MG63 (cell line): ENCODE data around the gene ABTB2. TPM values are rescaled to one million over a fixed set of nuclear protein-coding genes. Genes with fewer than 3 reads are reported as not detected.
"Not testable (repeated sequence)": the region's sequence is repeated elsewhere in the genome, so short reads cannot be mapped to it uniquely, and the experiment has no call there.

Source experiments
- DNase-seq: peaks from one replicate; pipeline ENCODE4 v3.0.0-alpha.2; 2020
- H3K27me3 ChIP-seq: fragments of 250-450 bp; sonication (Bioruptor Pico); 2 replicates; pipeline ENCODE4 v1.5.1; 2020; ENCODE audit warnings: mild to moderate bottlenecking, moderate library complexity
- H3K36me3 ChIP-seq: fragments of 250-450 bp; sonication (Bioruptor Pico); 2 replicates; pipeline ENCODE4 v1.5.1; 2020; ENCODE audit warnings: mild to moderate bottlenecking, moderate library complexity
- H3K4me3 ChIP-seq: fragments of 250-450 bp; sonication (Bioruptor Pico); 2 replicates; pipeline ENCODE4 v1.5.1; 2020; ENCODE audit warnings: mild to moderate bottlenecking, moderate library complexity
- H3K9me3 ChIP-seq: fragments of 250-450 bp; sonication (Bioruptor Pico); 2 replicates; pipeline ENCODE4 v1.5.1; 2020; ENCODE audit warnings: mild to moderate bottlenecking, moderate library complexity
- total RNA-seq: library from RNA; depleted of rRNA; stranded (reverse); fragments of >200 nt; shearing (Covaris generic); gene quantifications from 2 replicates; pipeline ENCODE4 v1.2.3, GENCODE V29; 2014; ENCODE audit warnings: low replicate concordance

Gene ABTB2
- total RNA-seq, 1 experiment from 2014 or later, result 2.6 TPM

GRCh38 chr11:34194576-34195335 lies 163.1 kb downstream of the ABTB2 start:
- DNase-seq, result peak; percentile 17
- no peak overlapping the region for H3K4me3 ChIP-seq
- H3K36me3 ChIP-seq, result no peaks in the 10 kb centered on the region
- no peaks in the 10 kb centered on the region for H3K27me3 ChIP-seq
- H3K9me3 ChIP-seq, result no peaks in the 10 kb centered on the region

- Histone ChIP-seq H3K27me3 (no peaks in the 10 kb centered on the region), H3K9me3 (no peaks in the 10 kb centered on the region), H3K4me3 (peak overlapping the region; percentile 29), H3K36me3 (no peaks in the 10 kb centered on the region)
- DNase-seq, result peak; percentile 98
Measured at GRCh38 chr11:34192481-34193401, 165.1 kb downstream of the ABTB2 start.

GRCh38 chr11:34191578-34191977 lies 166.2 kb downstream of the ABTB2 start:
- Histone ChIP-seq H3K4me3 (no peak overlapping the region), H3K36me3 (no peaks in the 10 kb centered on the region), H3K9me3 (no peaks in the 10 kb centered on the region), H3K27me3 (no peaks in the 10 kb centered on the region)
- DNase-seq, result peak; percentile 27

- no peaks in the 10 kb centered on the region for H3K36me3 ChIP-seq
- H3K27me3 ChIP-seq, result no peaks in the 10 kb centered on the region
- no peak overlapping the region for H3K4me3 ChIP-seq
Measured at GRCh38 chr11:34190192-34191139, 167.3 kb downstream of the ABTB2 start.

GRCh38 chr11:34189191-34189590 lies 168.6 kb downstream of the ABTB2 start:
- Histone ChIP-seq H3K36me3 (no peaks in the 10 kb centered on the region), H3K9me3 (no peaks in the 10 kb centered on the region), H3K4me3 (no peak overlapping the region), H3K27me3 (no peaks in the 10 kb centered on the region)
- DNase-seq, result no peak

More at GRCh38 chr11:34190192-34191139, 167.3 kb downstream of the ABTB2 start:
- DNase-seq, result no peak
- no peaks in the 10 kb centered on the region for H3K9me3 ChIP-seq

- no peaks in the 10 kb centered on the region for H3K9me3 ChIP-seq
- DNase-seq, result no peak
- H3K27me3 ChIP-seq, result no peaks in the 10 kb centered on the region
- no peak overlapping the region for H3K4me3 ChIP-seq
- no peaks in the 10 kb centered on the region for H3K36me3 ChIP-seq
Measured at GRCh38 chr11:34188181-34188580, 169.6 kb downstream of the ABTB2 start.

- Histone ChIP-seq H3K27me3 (no peaks in the 10 kb centered on the region), H3K4me3 (no peak overlapping the region), H3K9me3 (no peaks in the 10 kb centered on the region), H3K36me3 (no peaks in the 10 kb centered on the region)
- DNase-seq, result no peak
Measured at GRCh38 chr11:34185926-34186841, 171.6 kb downstream of the ABTB2 start.

GRCh38 chr11:34184505-34185015 lies 173.2 kb downstream of the ABTB2 start:
- no peak overlapping the region for H3K4me3 ChIP-seq
- DNase-seq, result no peak
- no peaks in the 10 kb centered on the region for H3K27me3 ChIP-seq
- H3K36me3 ChIP-seq, result no peaks in the 10 kb centered on the region
- H3K9me3 ChIP-seq, result no peaks in the 10 kb centered on the region

- Histone ChIP-seq H3K36me3 (no peaks in the 10 kb centered on the region), H3K4me3 (no peak overlapping the region), H3K9me3 (no peaks in the 10 kb centered on the region), H3K27me3 (no peaks in the 10 kb centered on the region)
- DNase-seq, result no peak
Measured at GRCh38 chr11:34183848-34184391, 173.9 kb downstream of the ABTB2 start.

- Histone ChIP-seq H3K4me3 (no peak overlapping the region), H3K9me3 (no peaks in the 10 kb centered on the region), H3K36me3 (no peaks in the 10 kb centered on the region), H3K27me3 (no peaks in the 10 kb centered on the region)
- no peak for DNase-seq
Measured at GRCh38 chr11:34182921-34183685, 174.7 kb downstream of the ABTB2 start.

GRCh38 chr11:34182425-34182824 lies 175.4 kb downstream of the ABTB2 start:
- no peaks in the 10 kb centered on the region for H3K27me3 ChIP-seq
- DNase-seq, result no peak
- H3K9me3 ChIP-seq, result no peaks in the 10 kb centered on the region
- H3K4me3 ChIP-seq, result no peak overlapping the region
- no peaks in the 10 kb centered on the region for H3K36me3 ChIP-seq

GRCh38 chr11:34181856-34182405 lies 175.9 kb downstream of the ABTB2 start:
- H3K36me3 ChIP-seq, result no peaks in the 10 kb centered on the region
- H3K4me3 ChIP-seq, result no peak overlapping the region
- no peaks in the 10 kb centered on the region for H3K9me3 ChIP-seq
- DNase-seq, result no peak
- no peaks in the 10 kb centered on the region for H3K27me3 ChIP-seq

GRCh38 chr11:34181251-34181650 lies 176.6 kb downstream of the ABTB2 start:
- Histone ChIP-seq H3K9me3 (no peaks in the 10 kb centered on the region), H3K4me3 (no peak overlapping the region), H3K27me3 (no peaks in the 10 kb centered on the region), H3K36me3 (no peaks in the 10 kb centered on the region)
- no peak for DNase-seq

GRCh38 chr11:34180814-34181165 lies 177.0 kb downstream of the ABTB2 start:
- not testable (repeated sequence) for DNase-seq, H3K36me3 ChIP-seq, H3K4me3 ChIP-seq, H3K9me3 ChIP-seq, H3K27me3 ChIP-seq
